Measurements from ENCODE around the gene CNPY4. TPM values are rescaled to one million over a fixed set of nuclear protein-coding genes. Genes with fewer than 3 reads are reported as not detected.

CNPY4 gene
- total and polyA plus RNA-seq, 2 donors (not counting 1 experiment from before 2014, with no cell fraction given) = 8.0 to 13.9 TPM

GRCh38 chr7:100095289-100095688, 24.1 kb upstream of the CNPY4 start:
- peaks cover 29% of the 10 kb centered on the region for H3K4me1 Mint-ChIP-seq
- ChIA-PET POLR2A (interaction anchor here (0.5 kb wide), 1 partner anchor 990 kb away, joined by 8 read pairs; the partner anchor contains the start of gene TRIM56), CTCF (no interaction called here)
- no peak overlapping the region for H3K27ac ChIP-seq (ENCODE audit: low read length in 2 of 2)
- H3K79me2 ChIP-seq (ENCODE audit: control insufficient read depth, insufficient read depth, low read length) = peaks cover 35% of the 10 kb centered on the region
- H3K27ac Mint-ChIP-seq = no peak overlapping the region
- no peak overlapping the region for H3K9ac ChIP-seq (ENCODE audit: low read length)
- DNase-seq (no peak), ATAC-seq (ENCODE audit: low read depth) (no peak)
- H3K36me3 ChIP-seq (replicated peaks in 1 of 2; ENCODE audit: control extremely low read depth in 1 of 2, control insufficient read depth in 1 of 2, extremely low read depth in 1 of 2, insufficient read depth in 2 of 2, low read length in 1 of 2) = peaks cover 2 to 89% of the 10 kb centered on the region in 2 experiments
- H3K4me3 Mint-ChIP-seq = no peak overlapping the region
- H3K27me3 ChIP-seq (replicated peaks in 1 of 4; ENCODE audit: control extremely low read depth in 1 of 4, control insufficient read depth in 3 of 4, insufficient read depth in 4 of 4, low read length in 3 of 4) = no peaks in the 10 kb centered on the region
- no peak overlapping the region for H3K4me2 ChIP-seq (replicated peaks; ENCODE audit: low read depth, low read length, poor library complexity, severe bottlenecking)
- no peaks in the 10 kb centered on the region for H3K27me3 Mint-ChIP-seq
- H3K4me1 ChIP-seq (ENCODE audit: control insufficient read depth in 2 of 2, insufficient read depth in 2 of 2, low read length in 2 of 2) = peaks cover 10 to 15% of the 10 kb centered on the region in 2 donors
- H3K9me3 Mint-ChIP-seq (ENCODE audit: insufficient read depth) = no peaks in the 10 kb centered on the region
- no peak overlapping the region for H2AFZ ChIP-seq (ENCODE audit: insufficient read depth, low read depth, low read length, poor library complexity, severe bottlenecking)
- H3K9me3 ChIP-seq (ENCODE audit: control extremely low read depth in 1 of 3, control insufficient read depth in 2 of 3, insufficient read depth in 1 of 3, low read length in 2 of 3) = no peaks in the 10 kb centered on the region
- 100% methylated on average over 3 of the region's 9 CpGs for WGBS (ENCODE audit: insufficient coverage)
- intact Hi-C loops (cut with micrococcal nuclease) = no loop called here
- TF ChIP-seq EZH2 (IDR thresholded peaks at IDR 0.05; ENCODE audit: borderline replicate concordance, insufficient read depth, low read depth, low read length, poor library complexity, severe bottlenecking) = no peak
- no peak for TF ChIP-seq CTCF (IDR thresholded peaks at IDR 0.05)
- peaks cover 49% of the 10 kb centered on the region for H4K20me1 ChIP-seq (ENCODE audit: control insufficient read depth, insufficient read depth, low read length, poor library complexity, severe bottlenecking)
- H3K4me3 ChIP-seq (ENCODE audit: control extremely low read depth in 1 of 5, extremely low read depth in 1 of 5, insufficient read depth in 1 of 5, low read depth in 2 of 5, low read length in 4 of 5) = no peak overlapping the region

GRCh38 chr7:100095704-100096103, 23.7 kb upstream of the CNPY4 start:
- no peak overlapping the region for H3K4me3 ChIP-seq (ENCODE audit: control extremely low read depth in 1 of 5, extremely low read depth in 1 of 5, insufficient read depth in 1 of 5, low read depth in 2 of 5, low read length in 4 of 5)
- H3K27ac ChIP-seq (ENCODE audit: low read length in 2 of 2) = no peak overlapping the region
- H3K9me3 ChIP-seq (ENCODE audit: control extremely low read depth in 1 of 3, control insufficient read depth in 2 of 3, insufficient read depth in 1 of 3, low read length in 2 of 3) = no peaks in the 10 kb centered on the region
- no peak for ATAC-seq (ENCODE audit: low read depth)
- H3K36me3 ChIP-seq (replicated peaks in 1 of 2; ENCODE audit: control extremely low read depth in 1 of 2, control insufficient read depth in 1 of 2, extremely low read depth in 1 of 2, insufficient read depth in 2 of 2, low read length in 1 of 2) = peaks cover 2 to 86% of the 10 kb centered on the region in 2 experiments
- TF ChIP-seq EZH2 (IDR thresholded peaks at IDR 0.05; ENCODE audit: borderline replicate concordance, insufficient read depth, low read depth, low read length, poor library complexity, severe bottlenecking) = no peak
- no peak for TF ChIP-seq CTCF (IDR thresholded peaks at IDR 0.05)
- H3K4me1 Mint-ChIP-seq = peaks cover 29% of the 10 kb centered on the region
- peaks cover 10 to 15% of the 10 kb centered on the region in 2 donors for H3K4me1 ChIP-seq (ENCODE audit: control insufficient read depth in 2 of 2, insufficient read depth in 2 of 2, low read length in 2 of 2)
- H3K27me3 Mint-ChIP-seq = no peaks in the 10 kb centered on the region
- peaks cover 49% of the 10 kb centered on the region for H4K20me1 ChIP-seq (ENCODE audit: control insufficient read depth, insufficient read depth, low read length, poor library complexity, severe bottlenecking)
- no peak for DNase-seq
- no peak overlapping the region for H2AFZ ChIP-seq (ENCODE audit: insufficient read depth, low read depth, low read length, poor library complexity, severe bottlenecking)
- no peaks in the 10 kb centered on the region for H3K27me3 ChIP-seq (replicated peaks in 1 of 4; ENCODE audit: control extremely low read depth in 1 of 4, control insufficient read depth in 3 of 4, insufficient read depth in 4 of 4, low read length in 3 of 4)
- H3K79me2 ChIP-seq (ENCODE audit: control insufficient read depth, insufficient read depth, low read length) = peaks cover 36% of the 10 kb centered on the region
- peak overlapping the region; percentile 10 for H3K27ac Mint-ChIP-seq
- H3K9ac ChIP-seq (ENCODE audit: low read length) = no peak overlapping the region
- ChIA-PET POLR2A (interaction anchor here (0.6 kb wide), 1 partner anchor 1216 kb away, joined by 7 read pairs; no protein-coding TSS in a partner anchor), CTCF (no interaction called here)
- WGBS (ENCODE audit: insufficient coverage) = 98% methylated on average over 15 of the region's 17 CpGs
- no peak overlapping the region for H3K4me3 Mint-ChIP-seq
- intact Hi-C loops (cut with micrococcal nuclease) = no loop called here
- no peaks in the 10 kb centered on the region for H3K9me3 Mint-ChIP-seq (ENCODE audit: insufficient read depth)
- no peak overlapping the region for H3K4me2 ChIP-seq (replicated peaks; ENCODE audit: low read depth, low read length, poor library complexity, severe bottlenecking)

Measured in B cell (primary cell).